Smooth muscle cell (in vitro differentiated cells): Measurements from ENCODE around the gene ITGA11. TPM values are rescaled to one million over a fixed set of nuclear protein-coding genes. Genes with fewer than 3 reads are reported as not detected.
A peak's percentile ranks its signal among the peaks of the same experiment; 100 is the strongest.

Experiments used
- DNase-seq: peaks from one replicate; lab custom pipeline; 2025; ENCODE audit not compliant: unreplicated experiment; lab: John Stamatoyannopoulos, UW
- H2AFZ ChIP-seq: fragments of 200-600 bp; sonication (generic); 2 replicates; pipeline ENCODE4 v1.6.0; 2016; ENCODE audit warnings: antibody characterized with exemption, low read depth, mild to moderate bottlenecking
- H3F3A ChIP-seq: fragments of 200-600 bp; sonication (generic); 2 replicates; pipeline ENCODE4 v1.6.0; 2017; ENCODE audit warnings: antibody characterized with exemption, low read depth
- H3K27ac ChIP-seq: fragments of 200-600 bp; sonication (generic); 2 replicates; pipeline ENCODE4 v1.5.1; 2016; ENCODE audit warnings: low read depth, mild to moderate bottlenecking
- H3K27me3 ChIP-seq: fragments of 200-600 bp; sonication (generic); 2 replicates; pipeline ENCODE4 v1.6.1; 2016; ENCODE audit warnings: low read depth, mild to moderate bottlenecking
- H3K36me3 ChIP-seq: fragments of 200-600 bp; sonication (generic); 2 replicates; pipeline ENCODE4 v1.5.1; 2016; ENCODE audit warnings: low read depth
- H3K4me1 ChIP-seq: fragments of 200-600 bp; sonication (generic); 2 replicates; pipeline ENCODE4 v1.5.1; 2016; ENCODE audit warnings: low read depth
- H3K4me2 ChIP-seq: fragments of 200-600 bp; sonication (generic); 2 replicates; pipeline ENCODE4 v1.6.0; 2016; ENCODE audit warnings: mild to moderate bottlenecking
- H3K4me3 ChIP-seq: fragments of 200-600 bp; sonication (generic); 2 replicates; pipeline ENCODE4 v1.5.1; 2016; ENCODE audit warnings: mild to moderate bottlenecking
- H3K79me2 ChIP-seq: fragments of 200-600 bp; sonication (generic); 2 replicates; pipeline ENCODE4 v1.6.0; 2016; ENCODE audit warnings: low read depth, mild to moderate bottlenecking
- H3K9ac ChIP-seq: fragments of 200-600 bp; sonication (generic); 2 replicates; pipeline ENCODE4 v1.6.0; 2016; ENCODE audit warnings: low read depth
- H3K9me3 ChIP-seq: fragments of 200-600 bp; sonication (generic); replicated peaks from 2 replicates; pipeline ENCODE4 v1.5.1; 2016; ENCODE audit warnings: low read depth
- H4K20me1 ChIP-seq: fragments of 200-600 bp; sonication (generic); 2 replicates; pipeline ENCODE4 v1.6.0; 2016; ENCODE audit warnings: low read depth
- CTCF ChIP-seq: fragments of 200-600 bp; sonication (generic); IDR thresholded peaks from 2 replicates; pipeline ENCODE4 v1.5.1; 2017; ENCODE audit warnings: borderline replicate concordance, mild to moderate bottlenecking, antibody characterized with exemption; ENCODE audit not compliant: insufficient read depth, poor library complexity, severe bottlenecking
- WGBS: methylation state at CpG from one replicate; pipeline ENCODE4 v1.1.7; 2016; ENCODE audit warnings: low lambda C conversion rate; 5-methylcytosine and 5-hydroxymethylcytosine counted together
- polyA plus RNA-seq: library from polyadenylated mRNA; unstranded; fragments of >200 nt; fragmentation: Nextera tagmentation; extraction: Ambion mirVana; gene quantifications from 2 replicates; pipeline ENCODE4 v1.2.1, GENCODE V29; 2016
- total RNA-seq: library from RNA; depleted of rRNA; stranded (reverse); fragments of >200 nt; gene quantifications from 2 replicates; pipeline ENCODE4 v1.2.3, GENCODE V29; 2014

Gene ITGA11
- total and polyA plus RNA-seq, 2 experiments from 2014 or later: 87.8 to 133 TPM

GRCh38 chr15:68371160-68371559 lies 60.8 kb downstream of the ITGA11 start:
- no peak for TF ChIP-seq CTCF
- Histone ChIP-seq H3K4me3 (no peak overlapping the region), H3K4me1 (peaks cover 12% of the 10 kb centered on the region), H3F3A (no peaks in the 10 kb centered on the region), H3K27me3 (no peaks in the 10 kb centered on the region), H3K9me3 (no peaks in the 10 kb centered on the region), H3K9ac (no peak overlapping the region), H3K4me2 (no peak overlapping the region), H4K20me1 (peaks cover 42% of the 10 kb centered on the region), H3K27ac (peak overlapping the region; percentile 59), H3K79me2 (peaks cover 8% of the 10 kb centered on the region), H3K36me3 (no peaks in the 10 kb centered on the region), H2AFZ (no peak overlapping the region)
- 87% methylated on average over 6 of the region's 6 CpGs for WGBS
- no peak for DNase-seq

GRCh38 chr15:68370768-68371151 lies 61.2 kb downstream of the ITGA11 start:
- Histone ChIP-seq H3K9ac (no peak overlapping the region), H3K79me2 (peaks cover 7% of the 10 kb centered on the region), H4K20me1 (peaks cover 38% of the 10 kb centered on the region), H3K4me3 (no peak overlapping the region), H3K4me1 (peaks cover 12% of the 10 kb centered on the region), H3F3A (no peaks in the 10 kb centered on the region), H3K9me3 (no peaks in the 10 kb centered on the region), H3K27me3 (no peaks in the 10 kb centered on the region), H3K27ac (no peak overlapping the region), H2AFZ (no peak overlapping the region), H3K36me3 (no peaks in the 10 kb centered on the region), H3K4me2 (no peak overlapping the region)
- no peak for TF ChIP-seq CTCF
- no peak for DNase-seq
- 93% methylated on average over 9 of the region's 9 CpGs for WGBS

- Histone ChIP-seq H3K27ac (no peak overlapping the region), H3F3A (no peaks in the 10 kb centered on the region), H3K4me2 (no peak overlapping the region), H4K20me1 (peaks cover 34% of the 10 kb centered on the region), H3K9me3 (no peaks in the 10 kb centered on the region), H2AFZ (no peak overlapping the region), H3K79me2 (peaks cover 1% of the 10 kb centered on the region), H3K9ac (no peak overlapping the region), H3K27me3 (no peaks in the 10 kb centered on the region), H3K36me3 (no peaks in the 10 kb centered on the region), H3K4me3 (no peak overlapping the region), H3K4me1 (peaks cover 9% of the 10 kb centered on the region)
- WGBS: 95% methylated on average over 24 of the region's 24 CpGs
- no peak for DNase-seq
- TF ChIP-seq CTCF: no peak
Measured at GRCh38 chr15:68369931-68370767, 61.8 kb downstream of the ITGA11 start.
